ENCODE results near the gene LITAF. TPM values are rescaled to one million over a fixed set of nuclear protein-coding genes. Genes with fewer than 3 reads are reported as not detected.

LITAF gene
- total RNA-seq, 1 experiment from 2014 or later, result 84.2 TPM

DNA sequence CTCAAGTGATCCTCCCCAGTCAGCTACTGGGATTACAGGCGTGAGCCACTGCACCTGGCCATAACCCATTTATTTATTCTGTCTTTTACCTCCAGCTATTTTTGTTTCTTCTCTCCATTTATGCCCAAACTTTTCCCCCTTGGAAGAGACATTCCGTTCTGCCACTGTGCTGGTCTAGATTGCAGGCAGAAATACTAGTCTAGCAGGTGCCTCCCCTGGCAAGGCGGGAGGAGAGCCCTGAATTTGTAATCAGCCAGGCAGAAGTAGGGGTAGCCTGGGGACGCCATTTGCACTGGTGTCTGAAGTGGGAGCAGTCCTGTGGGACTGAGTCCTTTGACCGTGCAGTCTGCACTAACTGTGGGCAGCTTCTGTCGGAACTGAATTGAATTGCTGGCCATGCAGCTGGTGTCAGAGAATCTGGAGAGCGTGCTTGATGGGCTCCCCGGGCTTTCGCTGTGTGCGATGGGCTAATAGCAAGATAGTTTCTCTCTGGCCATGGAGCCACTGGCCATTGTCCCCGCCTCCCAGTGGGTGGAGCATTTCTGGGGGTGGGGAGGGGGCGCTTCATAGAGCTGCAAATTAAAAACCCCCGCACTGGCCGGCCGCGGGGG is 31.5 kb upstream of the LITAF start:
- BruUV-seq (replicated peaks), result no TSS peak
- H3K9ac ChIP-seq (ENCODE audit: low read length), result no peak overlapping the region
- ATAC-seq (no peak), DNase-seq (ENCODE audit: low read depth, low spot score) (no peak)
- TF ChIP-seq, protein P1, sequence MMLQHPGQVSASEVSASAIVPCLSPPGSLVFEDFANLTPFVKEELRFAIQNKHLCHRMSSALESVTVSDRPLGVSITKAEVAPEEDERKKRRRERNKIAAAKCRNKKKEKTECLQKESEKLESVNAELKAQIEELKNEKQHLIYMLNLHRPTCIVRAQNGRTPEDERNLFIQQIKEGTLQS (IDR thresholded peaks at IDR 0.05), result no peak
- TF ChIP-seq CBX3 (IDR thresholded peaks at IDR 0.05; ENCODE audit: low read depth) (no peak), POLR2AphosphoS5 (IDR thresholded peaks at IDR 0.05; ENCODE audit: low read depth, low read length) (no peak), ZFX (IDR thresholded peaks at IDR 0.05) (no peak), EGR1 (IDR thresholded peaks at IDR 0.05; ENCODE audit: low read depth) (no peak), YY1 (IDR thresholded peaks at IDR 0.05; ENCODE audit: extremely low read depth, insufficient replicate concordance, low read depth, low read length) (no peak), ZBTB33 (IDR thresholded peaks at IDR 0.05; ENCODE audit: extremely low read depth, insufficient replicate concordance, low read length) (no peak), EZH2 (IDR thresholded peaks at IDR 0.05) (no peak), JUND (IDR thresholded peaks at IDR 0.05) (no peak), EZH2phosphoT487 (IDR thresholded peaks at IDR 0.05; ENCODE audit: borderline replicate concordance) (no peak), FOSL1 (IDR thresholded peaks at IDR 0.05; ENCODE audit: low read depth) (no peak), SIN3A (IDR thresholded peaks at IDR 0.05; ENCODE audit: low read depth) (no peak), SRF (IDR thresholded peaks at IDR 0.05; ENCODE audit: low read depth) (no peak), CEBPB (IDR thresholded peaks at IDR 0.05; ENCODE audit: low read depth) (no peak), RAD21 (IDR thresholded peaks at IDR 0.05; ENCODE audit: low read depth) (no peak), TCF7L2 (IDR thresholded peaks at IDR 0.05; ENCODE audit: borderline replicate concordance, extremely low read depth, insufficient read depth, insufficient read length) (no peak), ELF1 (IDR thresholded peaks at IDR 0.05; ENCODE audit: borderline replicate concordance, low read depth) (no peak), POLR2A (IDR thresholded peaks at IDR 0.05; ENCODE audit: borderline replicate concordance, extremely low read depth, insufficient read depth, insufficient read length) (no peak), MAX (IDR thresholded peaks at IDR 0.05) (no peak)
- TF ChIP-seq, protein P2, sequence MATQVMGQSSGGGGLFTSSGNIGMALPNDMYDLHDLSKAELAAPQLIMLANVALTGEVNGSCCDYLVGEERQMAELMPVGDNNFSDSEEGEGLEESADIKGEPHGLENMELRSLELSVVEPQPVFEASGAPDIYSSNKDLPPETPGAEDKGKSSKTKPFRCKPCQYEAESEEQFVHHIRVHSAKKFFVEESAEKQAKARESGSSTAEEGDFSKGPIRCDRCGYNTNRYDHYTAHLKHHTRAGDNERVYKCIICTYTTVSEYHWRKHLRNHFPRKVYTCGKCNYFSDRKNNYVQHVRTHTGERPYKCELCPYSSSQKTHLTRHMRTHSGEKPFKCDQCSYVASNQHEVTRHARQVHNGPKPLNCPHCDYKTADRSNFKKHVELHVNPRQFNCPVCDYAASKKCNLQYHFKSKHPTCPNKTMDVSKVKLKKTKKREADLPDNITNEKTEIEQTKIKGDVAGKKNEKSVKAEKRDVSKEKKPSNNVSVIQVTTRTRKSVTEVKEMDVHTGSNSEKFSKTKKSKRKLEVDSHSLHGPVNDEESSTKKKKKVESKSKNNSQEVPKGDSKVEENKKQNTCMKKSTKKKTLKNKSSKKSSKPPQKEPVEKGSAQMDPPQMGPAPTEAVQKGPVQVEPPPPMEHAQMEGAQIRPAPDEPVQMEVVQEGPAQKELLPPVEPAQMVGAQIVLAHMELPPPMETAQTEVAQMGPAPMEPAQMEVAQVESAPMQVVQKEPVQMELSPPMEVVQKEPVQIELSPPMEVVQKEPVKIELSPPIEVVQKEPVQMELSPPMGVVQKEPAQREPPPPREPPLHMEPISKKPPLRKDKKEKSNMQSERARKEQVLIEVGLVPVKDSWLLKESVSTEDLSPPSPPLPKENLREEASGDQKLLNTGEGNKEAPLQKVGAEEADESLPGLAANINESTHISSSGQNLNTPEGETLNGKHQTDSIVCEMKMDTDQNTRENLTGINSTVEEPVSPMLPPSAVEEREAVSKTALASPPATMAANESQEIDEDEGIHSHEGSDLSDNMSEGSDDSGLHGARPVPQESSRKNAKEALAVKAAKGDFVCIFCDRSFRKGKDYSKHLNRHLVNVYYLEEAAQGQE (IDR thresholded peaks at IDR 0.05; ENCODE audit: low read depth), result no peak
- H3K27me3 ChIP-seq (ENCODE audit: insufficient read depth, low read length), result no peaks in the 10 kb centered on the region
- ChIA-PET RAD21 (ENCODE audit: low non-redundant PET in 1 of 2, low total read pairs in 2 of 2, uncharacterized antibody in 2 of 2, unreplicated experiment in 2 of 2) (no interaction called here), POLR2A (no interaction called here), CTCF (interaction anchor here (0.8 kb wide), 1 partner anchor 20 kb away, joined by 3 read pairs; no protein-coding TSS in a partner anchor)
- no peaks in the 10 kb centered on the region for H3K9me2 ChIP-seq (ENCODE audit: insufficient read depth)
- no peak overlapping the region for H3K27ac ChIP-seq (ENCODE audit: low read depth, low read length)
- H3K4me2 ChIP-seq (ENCODE audit: low read length), result no peak overlapping the region
- H2AFZ ChIP-seq (ENCODE audit: low read depth, low read length, poor library complexity, severe bottlenecking), result no peak overlapping the region
- no peaks in the 10 kb centered on the region for H4K20me1 ChIP-seq (ENCODE audit: insufficient read depth)
- peaks cover 8 to 22% of the 10 kb centered on the region in 2 experiments for H3K4me1 ChIP-seq (ENCODE audit: control insufficient read depth in 1 of 2, insufficient read depth in 2 of 2, low read length in 2 of 2)
- intact Hi-C loops (cut with micrococcal nuclease), result no loop called here
- H3K79me2 ChIP-seq (ENCODE audit: insufficient read depth, low read length), result no peaks in the 10 kb centered on the region
- H3K4me3 ChIP-seq (replicated peaks in 1 of 2; ENCODE audit: low read depth in 1 of 2, low read length in 2 of 2), result no peak overlapping the region
- H3K9me3 ChIP-seq (ENCODE audit: control insufficient read depth in 1 of 2, insufficient read depth in 1 of 2, low read depth in 1 of 2, low read length in 2 of 2), result no peaks in the 10 kb centered on the region; a peak in 1 of 4 replicates
- no peaks in the 10 kb centered on the region for H3K36me3 ChIP-seq (ENCODE audit: control insufficient read depth in 1 of 2, insufficient read depth in 2 of 2, low read length in 2 of 2)

All from HCT116 (cell line).